ENCODE results near the gene RTN4R.
"Not testable (repeated sequence)": the region's sequence is repeated elsewhere in the genome, so short reads cannot be mapped to it uniquely, and the experiment has no call there.

RTN4R gene

GRCh38 chr22:20304646-20305045 is 36.5 kb upstream of the RTN4R start:
- DNase-seq (ENCODE audit: low read depth), result no peak
- no peak overlapping the region for H3K4me3 ChIP-seq (replicated peaks; ENCODE audit: low read depth, low read length)
- TF ChIP-seq CTCF (IDR thresholded peaks at IDR 0.05; ENCODE audit: low read length, missing control alignments), result no peak

GRCh38 chr22:20303229-20303534 is 35.1 kb upstream of the RTN4R start:
- not testable (repeated sequence) for H3K4me3 ChIP-seq (replicated peaks; ENCODE audit: low read depth, low read length); DNase-seq (ENCODE audit: low read depth)

- DNase-seq (ENCODE audit: low read depth), result no peak
- no peak for TF ChIP-seq CTCF (IDR thresholded peaks at IDR 0.05; ENCODE audit: low read length, missing control alignments)
- no peak overlapping the region for H3K4me3 ChIP-seq (replicated peaks; ENCODE audit: low read depth, low read length)
Observed at GRCh38 chr22:20302438-20303228, 34.5 kb upstream of the RTN4R start.

- no peak for TF ChIP-seq CTCF (IDR thresholded peaks at IDR 0.05; ENCODE audit: low read length, missing control alignments)
- DNase-seq (ENCODE audit: low read depth), result peak; percentile 37
- no peak overlapping the region for H3K4me3 ChIP-seq (replicated peaks; ENCODE audit: low read depth, low read length)
Observed at GRCh38 chr22:20299746-20300136, 31.6 kb upstream of the RTN4R start.

GRCh38 chr22:20298803-20299745 is 31.0 kb upstream of the RTN4R start:
- DNase-seq (ENCODE audit: low read depth), result peak; percentile 69
- no peak for TF ChIP-seq CTCF (IDR thresholded peaks at IDR 0.05; ENCODE audit: low read length, missing control alignments)
- H3K4me3 ChIP-seq (replicated peaks; ENCODE audit: low read depth, low read length), result peak overlapping the region; percentile 41

GRCh38 chr22:20298110-20298802 is 30.1 kb upstream of the RTN4R start:
- H3K4me3 ChIP-seq (replicated peaks; ENCODE audit: low read depth, low read length), result no peak overlapping the region
- no peak for DNase-seq (ENCODE audit: low read depth)
- TF ChIP-seq CTCF (IDR thresholded peaks at IDR 0.05; ENCODE audit: low read length, missing control alignments), result no peak

All from fibroblast of pulmonary artery (primary cell).